DOHH2 (cell line): Measurements from ENCODE around the gene STMN3.

Experiments
- H3F3A ChIP-seq: fragments of 200-600 bp; sonication (generic), shearing (Covaris generic); 2 replicates; pipeline ENCODE4 v1.6.0; 2016; ENCODE audit warnings: antibody characterized with exemption, mild to moderate bottlenecking; ENCODE audit not compliant: control insufficient read depth, insufficient read depth
- H3K27ac ChIP-seq: fragments of 200-600 bp; sonication (generic); 2 replicates; pipeline ENCODE4 v1.5.1; 2014; ENCODE audit warnings: low read depth, mild to moderate bottlenecking, low read length, moderate library complexity
- H3K27me3 ChIP-seq: fragments of 200-600 bp; sonication (generic); 2 replicates; pipeline ENCODE4 v1.6.1; 2014; ENCODE audit warnings: mild to moderate bottlenecking, low read length, mixed read lengths; ENCODE audit not compliant: control insufficient read depth
- H3K36me3 ChIP-seq: fragments of 200-600 bp; sonication (generic); 2 replicates; pipeline ENCODE4 v1.6.1; 2014; ENCODE audit warnings: mild to moderate bottlenecking, low read length, moderate library complexity, mixed read lengths; ENCODE audit not compliant: control insufficient read depth
- H3K4me1 ChIP-seq: fragments of 200-600 bp; sonication (generic); 2 replicates; pipeline ENCODE4 v1.6.1; 2014; ENCODE audit warnings: mild to moderate bottlenecking, low read length, mixed read lengths; ENCODE audit not compliant: control insufficient read depth
- H3K4me2 ChIP-seq: fragments of 200-600 bp; sonication (generic); 2 replicates; pipeline ENCODE4 v1.6.0; 2014; ENCODE audit warnings: mild to moderate bottlenecking, low read length, moderate library complexity
- H3K4me3 ChIP-seq: fragments of 200-600 bp; sonication (generic); 2 replicates; pipeline ENCODE4 v1.5.1; 2014; ENCODE audit warnings: mild to moderate bottlenecking, low read length, mixed read lengths
- H3K79me2 ChIP-seq: fragments of 200-600 bp; sonication (generic); 2 replicates; pipeline ENCODE4 v1.6.1; 2014; ENCODE audit warnings: mild to moderate bottlenecking, low read length, mixed read lengths; ENCODE audit not compliant: control insufficient read depth
- H3K9me2 ChIP-seq: fragments of 200-600 bp; sonication (generic); replicated peaks from 2 replicates; pipeline ENCODE4 v1.6.1; 2014; ENCODE audit warnings: mild to moderate bottlenecking, low read length, mixed read lengths; ENCODE audit not compliant: control insufficient read depth
- H3K9me3 ChIP-seq: fragments of 200-600 bp; sonication (generic); 2 replicates; pipeline ENCODE4 v1.6.1; 2014; ENCODE audit warnings: antibody characterized with exemption, low read length, mixed read lengths; ENCODE audit not compliant: control insufficient read depth, insufficient read depth
- H4K20me1 ChIP-seq: fragments of 200-600 bp; sonication (generic); 2 replicates; pipeline ENCODE4 v1.6.0; 2014; ENCODE audit warnings: low read depth, mild to moderate bottlenecking, antibody characterized with exemption, low read length, moderate library complexity; ENCODE audit not compliant: control insufficient read depth, insufficient read depth
- CTCF ChIP-seq: fragments of 200-600 bp; sonication (generic); IDR thresholded peaks from one replicate; pipeline ENCODE4 v1.5.1; 2014; ENCODE audit warnings: antibody characterized with exemption, mild to moderate bottlenecking, low read depth, low read length; ENCODE audit not compliant: poor library complexity, severe bottlenecking
- EZH2phosphoT487 ChIP-seq: fragments of 200-600 bp; sonication (generic); IDR thresholded peaks from 2 replicates; pipeline ENCODE4 v1.6.1; 2017; ENCODE audit warnings: borderline replicate concordance, mild to moderate bottlenecking, antibody characterized with exemption, low read length, moderate library complexity, mixed read lengths

STMN3 gene

DNA sequence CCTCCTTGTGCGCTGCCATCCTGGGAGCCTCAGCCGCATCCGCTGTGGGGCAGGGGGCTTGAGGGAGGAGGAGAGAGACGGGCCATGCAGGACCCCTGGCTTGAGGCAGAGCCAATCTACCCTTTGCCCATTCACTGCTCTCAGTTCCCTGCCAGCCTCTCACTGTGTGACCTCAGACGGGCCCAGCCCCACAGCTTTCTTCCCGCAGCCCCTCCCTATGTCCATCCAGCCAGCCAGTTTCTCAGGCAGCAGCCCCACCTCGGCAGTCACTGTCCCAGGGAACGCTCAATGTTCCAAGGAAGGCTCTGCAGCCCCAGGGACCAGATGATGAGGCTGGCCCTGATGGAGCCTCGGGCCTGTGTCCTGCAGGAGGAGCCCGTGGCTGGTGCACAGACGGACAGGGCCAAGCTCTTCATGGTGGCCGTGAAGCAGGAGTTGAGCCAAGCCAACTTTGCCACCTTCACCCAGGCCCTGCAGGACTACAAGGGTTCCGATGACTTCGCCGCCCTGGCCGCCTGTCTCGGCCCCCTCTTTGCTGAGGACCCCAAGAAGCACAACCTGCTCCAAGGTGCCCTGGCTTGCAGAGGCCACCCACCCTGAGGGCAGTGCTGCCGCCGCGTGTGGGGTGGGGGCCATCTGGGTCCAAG, 39.3 kb upstream of the STMN3 start:
- Histone ChIP-seq H3K27ac (no peak overlapping the region), H3F3A (no peaks in the 10 kb centered on the region), H3K27me3 (no peaks in the 10 kb centered on the region), H3K4me1 (no peaks in the 10 kb centered on the region), H3K4me2 (no peak overlapping the region), H3K79me2 (no peaks in the 10 kb centered on the region), H3K9me3 (no peaks in the 10 kb centered on the region), H4K20me1 (no peaks in the 10 kb centered on the region), H3K9me2 (no peaks in the 10 kb centered on the region), H3K36me3 (peaks cover 12% of the 10 kb centered on the region), H3K4me3 (no peak overlapping the region)
- TF ChIP-seq CTCF (no peak), EZH2phosphoT487 (no peak)

DNA sequence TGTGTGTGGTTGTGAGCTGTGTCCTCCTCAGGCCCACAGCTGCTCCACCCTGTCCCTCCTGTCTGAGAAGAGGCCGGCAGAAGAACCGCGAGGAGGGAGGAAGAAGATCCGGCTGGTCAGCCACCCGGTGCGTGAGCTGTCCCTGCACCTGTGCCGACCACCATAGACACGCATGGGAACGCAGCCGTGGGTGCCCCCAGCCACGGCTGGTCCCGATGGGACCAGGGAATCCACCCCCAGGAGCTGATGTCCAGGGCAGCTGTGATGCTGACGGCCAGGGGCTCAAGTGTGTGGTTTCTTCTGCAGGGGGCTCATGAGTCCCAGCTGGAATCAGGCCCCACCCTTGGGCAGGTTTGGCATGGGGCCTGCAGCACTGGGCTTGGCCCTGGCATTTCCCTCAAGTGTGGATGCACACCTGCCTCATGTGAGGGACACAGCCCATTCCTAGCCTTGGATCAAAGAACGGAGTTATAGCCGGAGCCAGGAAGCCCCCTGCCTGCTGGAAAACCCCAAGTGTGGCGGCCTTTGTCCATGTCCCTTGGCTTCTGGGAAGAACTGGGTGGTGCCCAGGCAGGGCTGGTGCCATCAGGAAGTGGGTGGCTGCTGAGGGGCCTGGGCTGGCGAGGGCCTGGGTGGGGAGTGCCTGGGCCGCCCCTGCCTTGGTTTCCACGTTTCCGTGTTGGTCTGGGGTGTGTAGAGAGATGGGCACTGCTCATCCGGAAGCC, 38.6 kb upstream of the STMN3 start:
- no peak overlapping the region for H3K4me3 ChIP-seq
- no peaks in the 10 kb centered on the region for H3F3A ChIP-seq
- H3K9me3 ChIP-seq, result no peaks in the 10 kb centered on the region
- H4K20me1 ChIP-seq, result no peaks in the 10 kb centered on the region
- H3K79me2 ChIP-seq, result no peaks in the 10 kb centered on the region
- no peak overlapping the region for H3K4me2 ChIP-seq
- H3K27me3 ChIP-seq, result no peaks in the 10 kb centered on the region
- no peak overlapping the region for H3K27ac ChIP-seq
- H3K9me2 ChIP-seq, result no peaks in the 10 kb centered on the region
- peaks cover 12% of the 10 kb centered on the region for H3K36me3 ChIP-seq
- TF ChIP-seq EZH2phosphoT487 (no peak), CTCF (no peak)
- H3K4me1 ChIP-seq, result no peaks in the 10 kb centered on the region

DNA sequence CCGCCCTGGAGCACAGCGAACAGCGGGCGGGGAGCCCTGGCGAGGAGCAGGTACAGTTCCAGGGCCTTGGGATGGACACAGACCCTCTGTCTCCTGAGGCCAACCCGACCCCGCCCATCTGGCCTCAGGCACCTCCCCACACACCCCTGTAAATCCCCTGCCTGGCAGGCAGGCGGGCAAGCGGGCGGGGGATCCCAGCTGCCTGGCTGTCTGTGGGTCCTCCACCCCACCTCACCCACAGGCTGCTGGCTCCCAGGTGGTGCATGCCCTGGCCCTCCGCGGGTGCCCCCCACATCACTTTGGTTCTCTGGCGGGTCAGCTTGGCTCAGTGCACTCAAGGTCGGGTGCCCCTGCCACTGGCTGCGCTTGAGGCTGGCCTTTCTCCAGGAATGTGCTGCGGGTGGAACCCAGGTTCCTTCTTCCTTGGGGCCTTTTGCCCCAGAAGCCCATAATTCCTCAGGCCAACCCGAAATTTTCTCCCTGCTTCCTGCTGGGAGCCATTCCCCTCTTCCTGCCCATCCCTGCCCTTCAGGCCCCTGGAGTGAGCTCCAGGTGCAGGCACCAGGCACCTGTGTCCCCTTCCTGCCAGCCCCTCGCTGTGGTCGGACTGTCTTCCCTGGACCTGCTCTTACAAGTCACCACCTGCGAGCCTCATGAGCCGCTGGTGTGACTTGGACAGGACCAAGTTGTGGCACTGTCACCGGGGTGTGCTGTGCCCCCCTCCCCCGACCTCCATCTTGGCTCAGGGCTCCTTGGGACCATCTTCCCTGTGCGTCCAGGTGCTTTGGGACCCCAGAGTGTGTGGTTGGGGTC, 37.9 kb upstream of the STMN3 start:
- Histone ChIP-seq H3K27me3 (no peaks in the 10 kb centered on the region), H3K4me1 (no peaks in the 10 kb centered on the region), H3K4me3 (no peak overlapping the region), H3K36me3 (peaks cover 12% of the 10 kb centered on the region), H4K20me1 (no peaks in the 10 kb centered on the region), H3F3A (no peaks in the 10 kb centered on the region), H3K27ac (no peak overlapping the region), H3K9me3 (no peaks in the 10 kb centered on the region), H3K79me2 (no peaks in the 10 kb centered on the region), H3K9me2 (no peaks in the 10 kb centered on the region), H3K4me2 (no peak overlapping the region)
- no peak for TF ChIP-seq CTCF
- no peak for TF ChIP-seq EZH2phosphoT487
